ENCODE data around the gene GLIPR1L1.

Gene GLIPR1L1, protein sequence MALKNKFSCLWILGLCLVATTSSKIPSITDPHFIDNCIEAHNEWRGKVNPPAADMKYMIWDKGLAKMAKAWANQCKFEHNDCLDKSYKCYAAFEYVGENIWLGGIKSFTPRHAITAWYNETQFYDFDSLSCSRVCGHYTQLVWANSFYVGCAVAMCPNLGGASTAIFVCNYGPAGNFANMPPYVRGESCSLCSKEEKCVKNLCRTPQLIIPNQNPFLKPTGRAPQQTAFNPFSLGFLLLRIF

DNA sequence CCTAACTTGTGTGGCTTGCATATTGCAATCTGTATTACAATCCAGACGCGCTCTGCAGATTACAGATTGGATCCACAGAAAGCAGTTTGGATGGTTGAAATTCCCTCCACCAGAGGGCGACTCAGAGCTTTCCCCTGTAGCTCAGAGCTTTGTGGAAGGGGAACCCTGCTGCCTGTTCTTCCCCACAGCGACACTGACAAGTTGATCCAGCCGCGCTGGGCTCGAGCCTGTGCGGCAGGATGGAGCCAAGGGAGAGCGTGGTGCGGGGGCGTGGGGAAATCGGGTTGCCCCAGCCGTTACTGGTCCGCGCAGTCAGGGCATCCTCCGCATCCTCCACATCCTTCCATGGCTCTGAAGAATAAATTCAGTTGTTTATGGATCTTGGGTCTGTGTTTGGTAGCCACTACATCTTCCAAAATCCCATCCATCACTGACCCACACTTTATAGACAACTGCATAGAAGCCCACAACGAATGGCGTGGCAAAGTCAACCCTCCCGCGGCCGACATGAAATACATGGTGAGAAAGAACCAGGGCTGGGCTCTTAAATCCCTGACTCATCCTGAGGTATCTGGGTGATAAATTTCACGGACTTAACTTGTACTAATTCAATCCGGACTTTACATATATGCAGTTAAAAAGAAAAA lies at the start of gene GLIPR1L1:
Gene GLIPR1L1, plus strand, starts transcription at position 287 of the 647 bp plus-strand sequence. Its CDS starts 59 bp downstream, at position 346.
- TF ChIP-seq CTCF (IDR thresholded peaks at IDR 0.05; ENCODE audit: borderline replicate concordance, insufficient read depth, low read depth, low read length): peak; percentile 80
- peak within 1 kb of the TSS; percentile 63 for H3K4me3 ChIP-seq (ENCODE audit: low read depth, low read length)

DNA sequence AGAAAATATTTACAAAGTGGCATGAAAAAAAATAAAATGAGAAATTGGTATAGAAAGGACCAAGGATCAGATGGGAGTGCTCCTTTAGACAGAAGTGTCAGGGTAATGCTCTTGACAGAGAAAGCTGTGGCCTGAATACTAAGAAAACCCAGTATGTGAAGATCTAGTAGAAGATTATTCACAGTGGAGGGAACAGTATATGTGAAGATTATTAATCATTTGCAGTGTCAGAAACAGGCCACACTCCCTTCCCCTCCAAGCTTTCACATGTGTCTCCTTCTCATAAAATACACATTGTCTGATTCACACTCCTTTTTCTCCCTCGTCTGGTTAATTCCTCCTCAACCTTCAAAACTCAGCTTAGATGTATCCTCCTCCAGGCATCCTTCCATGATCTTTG lies 45.6 kb upstream of the GLIPR1L1 start:
- no peak for TF ChIP-seq CTCF (IDR thresholded peaks at IDR 0.05; ENCODE audit: borderline replicate concordance, insufficient read depth, low read depth, low read length)
- H3K4me3 ChIP-seq (ENCODE audit: low read depth, low read length): no peak overlapping the region

- no peak for TF ChIP-seq CTCF (IDR thresholded peaks at IDR 0.05; ENCODE audit: borderline replicate concordance, insufficient read depth, low read depth, low read length)
- no peak overlapping the region for H3K4me3 ChIP-seq (ENCODE audit: low read depth, low read length)
Measured at GRCh38 chr12:75289753-75290152, 44.7 kb upstream of the GLIPR1L1 start.

DNA sequence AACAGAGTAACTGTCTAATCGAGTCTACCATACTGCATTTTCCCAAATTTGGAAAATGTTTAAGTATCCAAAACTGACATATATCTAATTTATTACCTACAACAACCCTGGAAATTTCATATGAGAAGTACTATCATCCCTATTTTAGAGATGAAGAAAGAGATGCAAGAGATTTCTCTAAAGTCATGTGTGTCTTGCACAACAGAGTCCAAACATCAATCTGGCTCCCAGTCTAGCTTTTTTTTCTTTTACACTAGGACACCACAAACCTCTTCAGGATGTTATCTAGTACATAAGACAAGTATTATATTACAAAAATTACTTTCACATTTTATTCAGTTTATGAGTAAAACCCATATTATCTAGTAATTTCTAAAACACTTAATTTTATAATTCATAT lies 43.5 kb upstream of the GLIPR1L1 start:
- H3K4me3 ChIP-seq (ENCODE audit: low read depth, low read length): no peak overlapping the region
- no peak for TF ChIP-seq CTCF (IDR thresholded peaks at IDR 0.05; ENCODE audit: borderline replicate concordance, insufficient read depth, low read depth, low read length)

GRCh38 chr12:75294336-75294735 lies 40.1 kb upstream of the GLIPR1L1 start:
- no peak overlapping the region for H3K4me3 ChIP-seq (ENCODE audit: low read depth, low read length)
- TF ChIP-seq CTCF (IDR thresholded peaks at IDR 0.05; ENCODE audit: borderline replicate concordance, insufficient read depth, low read depth, low read length): no peak

- no peak overlapping the region for H3K4me3 ChIP-seq (ENCODE audit: low read depth, low read length)
- no peak for TF ChIP-seq CTCF (IDR thresholded peaks at IDR 0.05; ENCODE audit: borderline replicate concordance, insufficient read depth, low read depth, low read length)
Measured at GRCh38 chr12:75294797-75295196, 39.7 kb upstream of the GLIPR1L1 start.

GRCh38 chr12:75302225-75302624 lies 32.2 kb upstream of the GLIPR1L1 start:
- TF ChIP-seq CTCF (IDR thresholded peaks at IDR 0.05; ENCODE audit: borderline replicate concordance, insufficient read depth, low read depth, low read length): no peak
- H3K4me3 ChIP-seq (ENCODE audit: low read depth, low read length): no peak overlapping the region
